Heart left ventricle (tissue), 13 donors: ENCODE data around the gene GPR15.

Experiments
- POLR2A ChIP-seq, 2 donors: fragments of 450-650 bp; IDR thresholded peaks; one replicate each; pipeline ENCODE4 v1.6.1; 2017; ENCODE audit warnings: antibody characterized with exemption in 2 of 2, mild to moderate bottlenecking in 2 of 2, moderate library complexity in 2 of 2
- TF ChIP-seq, protein P1 (sequence below), 12 donors: fragments of 200-600 bp; sonication (generic) in 4 of 12; IDR thresholded peaks; one replicate each; pipeline versions ENCODE4 v1.5.0 to v1.8.0; 2018 to 2022; ENCODE audit warnings: antibody characterized with exemption in 12 of 12, mild to moderate bottlenecking in 5 of 12
- donor health status: ischemic (EF 13 %, LVEDD 7.1; RV severe dilation, severe dysfunction).
- donor health status: DM: no; HTN: yes; CAD: no.
- donor health status: DM: no; HTN: no; CAD: no.
- donor health status: ischemic (EF 25% LVEDD 6.9; RV normal size, moderate dysfunction).
- donor health status: ischemic (EF 25% LVEDD 5.7; RV mildly dilated, moderate dysfunction).
- donor health status: ischemic (EF 35%, LVEDD 5.7; RV mildly dilated, moderate dysfunction).
- donor health status: nonischemic (EF 11% LVEDD 7.7; RV severe dilation, severe dysfunction).
- donor health status: DM: yes; HTN: yes; CAD: no.
- donor health status: PGD.
- donor health status: ischemic (EF 29% LVEDD 5.4; RV normal size, mild dysfunction).
- donor health status: nonischemic (EF 23%, LVEDD 6.1; RV moderate dilation, normal function).

- TF ChIP-seq, protein P1, sequence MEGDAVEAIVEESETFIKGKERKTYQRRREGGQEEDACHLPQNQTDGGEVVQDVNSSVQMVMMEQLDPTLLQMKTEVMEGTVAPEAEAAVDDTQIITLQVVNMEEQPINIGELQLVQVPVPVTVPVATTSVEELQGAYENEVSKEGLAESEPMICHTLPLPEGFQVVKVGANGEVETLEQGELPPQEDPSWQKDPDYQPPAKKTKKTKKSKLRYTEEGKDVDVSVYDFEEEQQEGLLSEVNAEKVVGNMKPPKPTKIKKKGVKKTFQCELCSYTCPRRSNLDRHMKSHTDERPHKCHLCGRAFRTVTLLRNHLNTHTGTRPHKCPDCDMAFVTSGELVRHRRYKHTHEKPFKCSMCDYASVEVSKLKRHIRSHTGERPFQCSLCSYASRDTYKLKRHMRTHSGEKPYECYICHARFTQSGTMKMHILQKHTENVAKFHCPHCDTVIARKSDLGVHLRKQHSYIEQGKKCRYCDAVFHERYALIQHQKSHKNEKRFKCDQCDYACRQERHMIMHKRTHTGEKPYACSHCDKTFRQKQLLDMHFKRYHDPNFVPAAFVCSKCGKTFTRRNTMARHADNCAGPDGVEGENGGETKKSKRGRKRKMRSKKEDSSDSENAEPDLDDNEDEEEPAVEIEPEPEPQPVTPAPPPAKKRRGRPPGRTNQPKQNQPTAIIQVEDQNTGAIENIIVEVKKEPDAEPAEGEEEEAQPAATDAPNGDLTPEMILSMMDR (IDR thresholded peaks at IDR 0.05) = no peak
- no peak for TF ChIP-seq POLR2A (IDR thresholded peaks at IDR 0.05)
Observed at GRCh38 chr3:98552232-98553020, 20.6 kb downstream of the GPR15 start.
